Astrocyte (in vitro differentiated cells and primary cell): ENCODE data around the gene PAK4. TPM values are rescaled to one million over a fixed set of nuclear protein-coding genes. Genes with fewer than 3 reads are reported as not detected.

ENCODE experiments used
- DNase-seq: peaks from one replicate; pipeline ENCODE4 v3.0.0-alpha.2; 2010; ENCODE audit warnings: low read depth
- FAIRE-seq: peaks from 2 replicates; lab custom pipeline; 2011; peaks lifted over from hg19 to GRCh38; lab: Jason Lieb, UNC
- H2AFZ ChIP-seq: 2 replicates; pipeline ENCODE4 v1.6.0; 2012; ENCODE audit warnings: low read depth, low read length, inconsistent platforms
- H3K27ac ChIP-seq: 2 replicates; pipeline ENCODE4 v1.5.1; 2011; ENCODE audit warnings: low read depth, low read length, inconsistent platforms
- H3K27me3 ChIP-seq: 2 replicates; pipeline ENCODE4 v1.6.0; 2011; ENCODE audit warnings: low read length, inconsistent platforms; ENCODE audit not compliant: insufficient read depth
- H3K36me3 ChIP-seq: 2 replicates; pipeline ENCODE4 v1.5.1; 2011; ENCODE audit warnings: low read length, inconsistent platforms; ENCODE audit not compliant: insufficient read depth
- H3K4me1 ChIP-seq: 2 replicates; pipeline ENCODE4 v1.5.1; 2011; ENCODE audit warnings: low read length, inconsistent platforms; ENCODE audit not compliant: insufficient read depth
- H3K4me2 ChIP-seq: 2 replicates; pipeline ENCODE4 v1.6.0; 2012; ENCODE audit warnings: low read length, inconsistent platforms
- H3K4me3 ChIP-seq: 2 replicates; pipeline ENCODE4 v1.5.1; 2011; ENCODE audit warnings: low read depth, mild to moderate bottlenecking, low read length, inconsistent platforms; ENCODE audit not compliant: insufficient read depth
- H3K79me2 ChIP-seq: 2 replicates; pipeline ENCODE4 v1.6.0; 2012; ENCODE audit warnings: mild to moderate bottlenecking, low read length, inconsistent platforms; ENCODE audit not compliant: insufficient read depth
- H3K9ac ChIP-seq: 2 replicates; pipeline ENCODE4 v1.6.0; 2012; ENCODE audit warnings: mild to moderate bottlenecking, low read length, inconsistent platforms
- H3K9me3 ChIP-seq: 2 replicates; pipeline ENCODE4 v1.5.1; 2012; ENCODE audit warnings: low read depth, mild to moderate bottlenecking, low read length, inconsistent platforms; ENCODE audit not compliant: insufficient read depth
- H4K20me1 ChIP-seq: 2 replicates; pipeline ENCODE4 v1.6.0; 2012; ENCODE audit warnings: low read length, inconsistent platforms; ENCODE audit not compliant: insufficient read depth
- H3K27ac Mint-ChIP-seq: one replicate; pipeline ENCODE4 v1.8.0; 2021; ENCODE audit warnings: mild to moderate bottlenecking, mixed read lengths; ENCODE audit not compliant: unreplicated experiment
- H3K27me3 Mint-ChIP-seq: one replicate; pipeline ENCODE4 v1.8.0; 2021; ENCODE audit warnings: low read depth, mixed read lengths; ENCODE audit not compliant: unreplicated experiment
- H3K36me3 Mint-ChIP-seq: one replicate; pipeline ENCODE4 v1.8.0; 2021; ENCODE audit warnings: low read depth, mixed read lengths; ENCODE audit not compliant: unreplicated experiment
- H3K4me1 Mint-ChIP-seq: one replicate; pipeline ENCODE4 v1.8.0; 2021; ENCODE audit warnings: low read depth, mixed read lengths; ENCODE audit not compliant: unreplicated experiment
- H3K4me3 Mint-ChIP-seq: one replicate; pipeline ENCODE4 v1.8.0; 2021; ENCODE audit warnings: mild to moderate bottlenecking, moderate library complexity, mixed read lengths; ENCODE audit not compliant: unreplicated experiment
- H3K9me3 Mint-ChIP-seq: one replicate; pipeline ENCODE4 v1.8.0; 2021; ENCODE audit warnings: mild to moderate bottlenecking, mixed read lengths; ENCODE audit not compliant: unreplicated experiment
- EZH2 ChIP-seq: IDR thresholded peaks from 2 replicates; pipeline ENCODE4 v1.6.1; 2012; ENCODE audit warnings: mild to moderate bottlenecking, low read length, inconsistent platforms; ENCODE audit not compliant: insufficient read depth
- total RNA-seq: library from RNA; stranded (reverse); gene quantifications from 2 replicates; pipeline ENCODE4 v1.2.1, GENCODE V29; 2021
- TF ChIP-seq, protein P1 (sequence below): IDR thresholded peaks from 2 replicates; pipeline ENCODE4 v1.5.1; 2011; ENCODE audit warnings: low read depth, mild to moderate bottlenecking, inconsistent platforms, low read length, moderate library complexity; ENCODE audit not compliant: insufficient read depth

Gene PAK4
- total RNA-seq, 1 donor from 2014 or later, result 48.0 TPM

DNA sequence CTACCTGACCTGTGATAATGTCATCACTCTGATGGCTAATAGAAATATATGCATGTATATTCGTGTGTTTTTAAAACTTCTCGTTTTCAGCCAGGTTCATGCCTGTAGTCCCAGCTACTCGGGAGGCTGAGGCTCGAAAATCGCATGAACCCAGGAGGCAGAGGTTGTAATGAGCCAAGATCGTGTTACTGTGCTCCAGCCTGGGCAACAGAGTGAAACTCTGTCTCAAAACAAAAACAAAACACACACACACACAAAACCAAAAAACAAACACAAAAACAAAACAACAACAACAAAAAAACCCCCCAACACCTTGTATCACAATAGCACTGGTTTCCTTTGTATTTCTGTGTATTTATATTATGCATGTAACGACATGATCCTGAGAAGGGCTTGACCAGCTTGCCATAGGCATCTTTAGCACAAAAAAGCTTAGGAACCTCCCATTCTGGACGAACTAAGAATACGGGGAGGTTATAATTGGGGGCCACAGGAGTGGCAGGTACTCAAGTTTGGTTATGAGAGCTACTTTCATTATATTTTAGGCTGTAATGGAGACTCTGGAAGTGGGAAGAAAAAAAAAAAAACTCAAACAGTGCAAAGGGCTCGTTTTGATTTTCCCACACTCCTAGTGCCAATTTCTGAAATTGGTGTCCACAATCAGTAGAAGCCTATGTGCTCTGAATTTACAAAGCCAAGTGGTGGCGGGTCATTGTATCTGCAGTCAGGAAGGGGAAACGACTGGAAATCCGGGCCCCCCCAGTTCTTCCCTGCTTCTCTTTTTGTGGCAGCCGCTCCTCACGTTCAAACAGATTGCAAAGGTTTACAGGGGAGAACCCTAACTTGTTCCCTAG, 42.6 kb upstream of the PAK4 start:
- Histone ChIP-seq H2AFZ (no peak overlapping the region), H3K4me1 (peaks cover 5% of the 10 kb centered on the region), H3K27ac (no peak overlapping the region), H3K9me3 (no peaks in the 10 kb centered on the region), H3K4me2 (peak overlapping the region; percentile 49), H3K9ac (no peak overlapping the region), H3K4me3 (no peak overlapping the region), H3K27me3 (peaks cover 26% of the 10 kb centered on the region), H3K79me2 (no peaks in the 10 kb centered on the region), H4K20me1 (no peaks in the 10 kb centered on the region), H3K36me3 (no peaks in the 10 kb centered on the region)
- Mint-ChIP-seq H3K36me3 (no peaks in the 10 kb centered on the region), H3K27me3 (peaks cover 42% of the 10 kb centered on the region), H3K27ac (no peak overlapping the region), H3K4me1 (no peaks in the 10 kb centered on the region), H3K9me3 (no peaks in the 10 kb centered on the region), H3K4me3 (no peak overlapping the region)
- no peak for FAIRE-seq
- TF ChIP-seq EZH2, result no peak
- TF ChIP-seq, protein P1, sequence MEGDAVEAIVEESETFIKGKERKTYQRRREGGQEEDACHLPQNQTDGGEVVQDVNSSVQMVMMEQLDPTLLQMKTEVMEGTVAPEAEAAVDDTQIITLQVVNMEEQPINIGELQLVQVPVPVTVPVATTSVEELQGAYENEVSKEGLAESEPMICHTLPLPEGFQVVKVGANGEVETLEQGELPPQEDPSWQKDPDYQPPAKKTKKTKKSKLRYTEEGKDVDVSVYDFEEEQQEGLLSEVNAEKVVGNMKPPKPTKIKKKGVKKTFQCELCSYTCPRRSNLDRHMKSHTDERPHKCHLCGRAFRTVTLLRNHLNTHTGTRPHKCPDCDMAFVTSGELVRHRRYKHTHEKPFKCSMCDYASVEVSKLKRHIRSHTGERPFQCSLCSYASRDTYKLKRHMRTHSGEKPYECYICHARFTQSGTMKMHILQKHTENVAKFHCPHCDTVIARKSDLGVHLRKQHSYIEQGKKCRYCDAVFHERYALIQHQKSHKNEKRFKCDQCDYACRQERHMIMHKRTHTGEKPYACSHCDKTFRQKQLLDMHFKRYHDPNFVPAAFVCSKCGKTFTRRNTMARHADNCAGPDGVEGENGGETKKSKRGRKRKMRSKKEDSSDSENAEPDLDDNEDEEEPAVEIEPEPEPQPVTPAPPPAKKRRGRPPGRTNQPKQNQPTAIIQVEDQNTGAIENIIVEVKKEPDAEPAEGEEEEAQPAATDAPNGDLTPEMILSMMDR, result no peak
- DNase-seq, result no peak

DNA sequence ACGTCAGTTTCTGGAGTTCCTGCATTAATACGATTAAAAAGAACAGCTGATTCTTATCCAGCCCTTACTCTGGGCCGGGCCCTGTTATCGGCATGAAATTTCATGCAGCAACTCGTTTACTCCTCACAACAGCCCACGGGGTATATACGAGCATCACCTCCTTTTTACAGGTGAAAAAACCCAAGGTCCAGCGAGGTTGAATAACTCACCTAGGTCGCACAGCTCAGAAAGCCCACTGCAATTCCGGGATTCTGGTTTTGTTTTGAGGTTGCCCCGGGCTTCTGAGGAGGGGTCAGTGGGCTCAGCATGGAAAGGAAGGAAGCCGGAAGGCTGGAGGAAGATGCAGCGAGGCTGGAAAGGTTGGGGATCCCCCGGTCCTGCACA, 42.0 kb upstream of the PAK4 start:
- peaks cover 29% of the 10 kb centered on the region for H3K27me3 ChIP-seq
- H4K20me1 ChIP-seq, result no peaks in the 10 kb centered on the region
- Mint-ChIP-seq H3K36me3 (no peaks in the 10 kb centered on the region), H3K27ac (no peak overlapping the region), H3K27me3 (peaks cover 42% of the 10 kb centered on the region), H3K9me3 (no peaks in the 10 kb centered on the region), H3K4me1 (no peaks in the 10 kb centered on the region), H3K4me3 (no peak overlapping the region)
- peak overlapping the region; percentile 49 for H3K4me2 ChIP-seq
- H3K4me3 ChIP-seq, result no peak overlapping the region
- FAIRE-seq (no peak), DNase-seq (no peak)
- H3K79me2 ChIP-seq, result no peaks in the 10 kb centered on the region
- no peak overlapping the region for H3K9ac ChIP-seq
- no peaks in the 10 kb centered on the region for H3K36me3 ChIP-seq
- H2AFZ ChIP-seq, result no peak overlapping the region
- no peak for TF ChIP-seq EZH2
- TF ChIP-seq, protein P1, result no peak
- peaks cover 5% of the 10 kb centered on the region for H3K4me1 ChIP-seq
- no peaks in the 10 kb centered on the region for H3K9me3 ChIP-seq
- H3K27ac ChIP-seq, result no peak overlapping the region
